ENCODE results near the gene TCHH.

TCHH gene

DNA sequence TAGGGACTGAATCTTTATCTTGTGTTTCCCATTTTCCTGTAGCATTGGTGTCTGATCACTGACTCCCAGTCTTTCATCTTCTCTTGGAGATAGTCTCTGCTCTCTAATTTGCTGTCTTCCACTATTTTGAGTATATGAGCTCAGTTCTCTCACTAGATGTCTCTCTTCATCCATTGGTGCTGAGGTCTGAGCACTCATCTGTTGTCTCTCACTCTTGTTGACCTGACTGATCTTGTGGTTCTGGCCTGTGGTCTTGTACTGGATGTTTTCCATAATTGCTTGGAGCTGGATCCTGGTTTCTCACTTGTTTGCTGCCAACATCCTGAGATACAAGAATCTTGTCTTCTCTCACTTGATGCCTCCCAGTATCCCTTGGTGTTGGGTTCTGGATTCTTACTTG is 53.3 kb downstream of the TCHH start:
- no peak for DNase-seq

All from activated effector memory CD4-positive, alpha-beta T cell treated with anti-CD3 and anti-CD28 coated beads, Interleukin-2, amount 50 U/mL, for 16 hours (primary cell).